GM18498 (cell line): Measurements from ENCODE around the gene NEIL3.
A peak's percentile ranks its signal among the peaks of the same experiment; 100 is the strongest.

Source experiments
- ATAC-seq: cut with Tn5 transposase; IDR thresholded peaks from one replicate; pipeline ENCODE4 v1.9.1; 2021; ENCODE audit warnings: mild to moderate bottlenecking, moderate library complexity; ENCODE audit not compliant: unreplicated experiment

Gene NEIL3

GRCh38 chr4:177356206-177356605 is 46.5 kb downstream of the NEIL3 start:
- ATAC-seq = no peak

- no peak for ATAC-seq
These were observed 47.2 kb downstream of the NEIL3 start for GRCh38 chr4:177356921-177357320.

GRCh38 chr4:177367336-177367735 is 57.7 kb downstream of the NEIL3 start:
- no peak for ATAC-seq

- ATAC-seq = no peak
These were observed 59.7 kb downstream of the NEIL3 start for GRCh38 chr4:177369372-177369771.

- ATAC-seq = no peak
These were observed 61.8 kb downstream of the NEIL3 start for GRCh38 chr4:177371461-177371860.

GRCh38 chr4:177374966-177375365 is 65.3 kb downstream of the NEIL3 start:
- ATAC-seq = no peak

GRCh38 chr4:177375372-177375771 is 65.7 kb downstream of the NEIL3 start:
- no peak for ATAC-seq

GRCh38 chr4:177376024-177376423 is 66.3 kb downstream of the NEIL3 start:
- no peak for ATAC-seq

GRCh38 chr4:177380730-177381287 is 71.1 kb downstream of the NEIL3 start:
- no peak for ATAC-seq

- no peak for ATAC-seq
These were observed 72.2 kb downstream of the NEIL3 start for GRCh38 chr4:177381762-177382310.

GRCh38 chr4:177384856-177385397 is 75.3 kb downstream of the NEIL3 start:
- peak; percentile 46 for ATAC-seq

GRCh38 chr4:177385576-177386277 is 76.1 kb downstream of the NEIL3 start:
- no peak for ATAC-seq

- no peak for ATAC-seq
These were observed 76.7 kb downstream of the NEIL3 start for GRCh38 chr4:177386278-177386815.

GRCh38 chr4:177391287-177391686 is 81.6 kb downstream of the NEIL3 start:
- ATAC-seq = no peak

- no peak for ATAC-seq
These were observed 82.3 kb downstream of the NEIL3 start for GRCh38 chr4:177391953-177392352.

- ATAC-seq = peak; percentile 80
These were observed 83.6 kb downstream of the NEIL3 start for GRCh38 chr4:177393236-177393635.

- ATAC-seq = no peak
These were observed 86.7 kb downstream of the NEIL3 start for GRCh38 chr4:177396352-177396751.

- ATAC-seq = no peak
These were observed 90.4 kb downstream of the NEIL3 start for GRCh38 chr4:177400030-177400429.

GRCh38 chr4:177401658-177402273 is 92.1 kb downstream of the NEIL3 start:
- no peak for ATAC-seq

GRCh38 chr4:177403746-177404145 is 94.1 kb downstream of the NEIL3 start:
- no peak for ATAC-seq

- no peak for ATAC-seq
These were observed 94.7 kb downstream of the NEIL3 start for GRCh38 chr4:177404342-177404741.
